WTC11 (cell line): ENCODE data around the gene LHPP.

ENCODE experiments used
- CREM ChIP-seq: sonication (generic); formaldehyde crosslinking; IDR thresholded peaks from 2 replicates; pipeline ENCODE4 v1.8.1; 2022; ENCODE audit warnings: mild to moderate bottlenecking, missing genetic modification reagents, moderate library complexity
- RELA ChIP-seq: sonication (generic); formaldehyde crosslinking; IDR thresholded peaks from 2 replicates; pipeline ENCODE4 v1.8.1; 2022; ENCODE audit warnings: missing genetic modification reagents, mild to moderate bottlenecking, borderline replicate concordance
- TEAD1 ChIP-seq: sonication (generic); formaldehyde crosslinking; IDR thresholded peaks from 2 replicates; pipeline ENCODE4 v1.8.0; 2022; ENCODE audit warnings: mild to moderate bottlenecking, missing genetic modification reagents
- TEAD4 ChIP-seq: sonication (generic); formaldehyde crosslinking; IDR thresholded peaks from 2 replicates; pipeline ENCODE4 v1.8.0; 2022; ENCODE audit warnings: mild to moderate bottlenecking, missing genetic modification reagents
- USF2 ChIP-seq: sonication (generic); formaldehyde crosslinking; IDR thresholded peaks from 2 replicates; pipeline ENCODE4 v1.8.1; 2023; ENCODE audit warnings: mild to moderate bottlenecking, missing genetic modification reagents, moderate library complexity
- TF ChIP-seq, protein P1 (sequence below): sonication (generic); formaldehyde crosslinking; IDR thresholded peaks from 2 replicates; pipeline ENCODE4 v1.8.1; 2023; ENCODE audit warnings: mild to moderate bottlenecking, missing genetic modification reagents, moderate library complexity
- TF ChIP-seq, protein P2 (sequence below): fragments of 200-600 bp; IDR thresholded peaks from 2 replicates; pipeline ENCODE4 v1.8.0; 2022; ENCODE audit warnings: antibody characterized with exemption

- TF ChIP-seq TEAD1 (CRISPR knock-in tag) (no peak), TEAD4 (CRISPR knock-in tag) (no peak), CREM (CRISPR knock-in tag) (no peak), USF2 (CRISPR knock-in tag) (no peak), RELA (CRISPR knock-in tag) (no peak)
- TF ChIP-seq, protein P1, sequence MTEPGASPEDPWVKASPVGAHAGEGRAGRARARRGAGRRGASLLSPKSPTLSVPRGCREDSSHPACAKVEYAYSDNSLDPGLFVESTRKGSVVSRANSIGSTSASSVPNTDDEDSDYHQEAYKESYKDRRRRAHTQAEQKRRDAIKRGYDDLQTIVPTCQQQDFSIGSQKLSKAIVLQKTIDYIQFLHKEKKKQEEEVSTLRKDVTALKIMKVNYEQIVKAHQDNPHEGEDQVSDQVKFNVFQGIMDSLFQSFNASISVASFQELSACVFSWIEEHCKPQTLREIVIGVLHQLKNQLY, result no peak
- TF ChIP-seq, protein P2, sequence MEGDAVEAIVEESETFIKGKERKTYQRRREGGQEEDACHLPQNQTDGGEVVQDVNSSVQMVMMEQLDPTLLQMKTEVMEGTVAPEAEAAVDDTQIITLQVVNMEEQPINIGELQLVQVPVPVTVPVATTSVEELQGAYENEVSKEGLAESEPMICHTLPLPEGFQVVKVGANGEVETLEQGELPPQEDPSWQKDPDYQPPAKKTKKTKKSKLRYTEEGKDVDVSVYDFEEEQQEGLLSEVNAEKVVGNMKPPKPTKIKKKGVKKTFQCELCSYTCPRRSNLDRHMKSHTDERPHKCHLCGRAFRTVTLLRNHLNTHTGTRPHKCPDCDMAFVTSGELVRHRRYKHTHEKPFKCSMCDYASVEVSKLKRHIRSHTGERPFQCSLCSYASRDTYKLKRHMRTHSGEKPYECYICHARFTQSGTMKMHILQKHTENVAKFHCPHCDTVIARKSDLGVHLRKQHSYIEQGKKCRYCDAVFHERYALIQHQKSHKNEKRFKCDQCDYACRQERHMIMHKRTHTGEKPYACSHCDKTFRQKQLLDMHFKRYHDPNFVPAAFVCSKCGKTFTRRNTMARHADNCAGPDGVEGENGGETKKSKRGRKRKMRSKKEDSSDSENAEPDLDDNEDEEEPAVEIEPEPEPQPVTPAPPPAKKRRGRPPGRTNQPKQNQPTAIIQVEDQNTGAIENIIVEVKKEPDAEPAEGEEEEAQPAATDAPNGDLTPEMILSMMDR, result no peak
Measured at GRCh38 chr10:124594240-124594639, 132.6 kb downstream of the LHPP start.
